ENCODE data around the gene GALNT18. TPM values are rescaled to one million over a fixed set of nuclear protein-coding genes. Genes with fewer than 3 reads are reported as not detected.
"Not testable (repeated sequence)": the region's sequence is repeated elsewhere in the genome, so short reads cannot be mapped to it uniquely, and the experiment has no call there.

GALNT18 gene
- total RNA-seq, 2 donors from 2014 or later: 2.4 to 2.5 TPM

DNA sequence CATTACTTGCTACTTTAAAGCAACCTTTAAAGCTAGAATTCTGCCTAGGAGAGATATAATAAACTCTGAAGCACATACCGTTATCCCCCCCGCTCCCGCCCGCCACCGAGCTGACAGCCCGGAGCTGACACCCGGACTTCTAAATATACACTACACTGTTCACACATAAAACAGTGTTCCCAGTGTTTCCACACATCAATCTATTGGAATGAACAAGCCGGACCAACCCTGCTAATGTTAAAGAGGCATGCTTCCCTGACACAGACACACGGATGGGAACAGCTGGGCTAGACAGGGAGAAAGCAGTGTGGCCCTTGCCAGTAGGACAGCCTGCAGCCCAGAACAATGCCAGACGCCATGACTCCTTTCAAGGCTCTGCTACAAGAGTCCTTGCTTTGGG, 160.3 kb downstream of the GALNT18 start:
- Mint-ChIP-seq H3K9me3 (no peaks in the 10 kb centered on the region), H3K36me3 (ENCODE audit: insufficient read depth in 2 of 2) (no peaks in the 10 kb centered on the region), H3K4me1 (ENCODE audit: low read depth) (no peaks in the 10 kb centered on the region), H3K27ac (no peak overlapping the region), H3K4me3 (no peak overlapping the region), H3K27me3 (ENCODE audit: low read depth) (no peaks in the 10 kb centered on the region)
- DNase-seq (no peak), ATAC-seq (replicated peaks in 1 of 2) (no peak)

DNA sequence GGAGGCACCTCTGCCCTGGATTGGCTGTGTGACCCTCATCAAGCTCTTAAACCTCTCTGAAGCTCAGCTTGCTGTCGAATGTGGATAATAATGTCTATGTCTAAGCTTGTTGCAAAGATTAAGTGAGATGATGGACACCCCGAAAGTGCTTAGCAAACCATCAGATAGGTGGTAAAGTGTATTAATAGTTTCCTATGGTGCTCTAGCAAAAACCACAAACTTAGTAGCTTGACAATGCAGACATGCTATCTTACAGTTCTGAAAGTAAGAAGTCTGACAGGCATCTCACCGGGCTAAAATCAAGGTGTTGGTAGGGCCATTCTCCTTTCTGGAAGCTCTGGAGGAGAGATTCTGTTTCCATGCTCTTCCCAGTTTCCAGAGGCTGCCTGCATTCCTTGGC, 162.2 kb downstream of the GALNT18 start:
- DNase-seq (no peak), ATAC-seq (replicated peaks in 1 of 2) (no peak)
- Mint-ChIP-seq H3K4me3 (no peak overlapping the region), H3K27ac (no peak overlapping the region), H3K36me3 (ENCODE audit: insufficient read depth in 2 of 2) (no peaks in the 10 kb centered on the region), H3K4me1 (ENCODE audit: low read depth) (no peaks in the 10 kb centered on the region), H3K27me3 (ENCODE audit: low read depth) (no peaks in the 10 kb centered on the region), H3K9me3 (no peaks in the 10 kb centered on the region)

- no peak for DNase-seq
- no peaks in the 10 kb centered on the region for H3K27me3 Mint-ChIP-seq (ENCODE audit: low read depth)
- H3K4me3 Mint-ChIP-seq: no peak overlapping the region
- H3K36me3 Mint-ChIP-seq (ENCODE audit: insufficient read depth in 2 of 2): no peaks in the 10 kb centered on the region
- H3K9me3 Mint-ChIP-seq: no peaks in the 10 kb centered on the region
- ATAC-seq (replicated peaks in 1 of 2): no peak
- H3K4me1 Mint-ChIP-seq (ENCODE audit: low read depth): no peaks in the 10 kb centered on the region
- H3K27ac Mint-ChIP-seq: no peak overlapping the region
Observed at GRCh38 chr11:11458485-11458884, 163.3 kb downstream of the GALNT18 start.

DNA sequence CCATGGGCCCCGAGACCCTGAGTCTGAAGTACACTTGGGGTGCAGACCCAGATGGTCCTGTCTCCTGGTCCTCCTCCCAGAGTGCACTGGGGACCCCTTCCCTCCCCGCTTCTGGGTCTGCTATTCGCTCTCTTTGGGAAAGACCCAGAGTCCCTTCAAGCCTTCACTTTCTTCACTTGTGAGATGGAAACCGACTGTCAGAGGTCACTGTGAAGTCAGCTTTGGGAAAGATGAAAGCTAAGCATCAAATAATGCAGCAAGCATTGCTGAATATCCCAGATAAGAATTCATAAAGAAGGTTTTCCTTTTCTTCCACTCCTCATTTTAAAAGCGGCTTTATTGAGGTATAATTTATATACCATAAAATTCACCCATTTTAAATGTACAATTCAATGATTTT, 163.8 kb downstream of the GALNT18 start:
- H3K36me3 Mint-ChIP-seq (ENCODE audit: insufficient read depth in 2 of 2): no peaks in the 10 kb centered on the region
- no peaks in the 10 kb centered on the region for H3K4me1 Mint-ChIP-seq (ENCODE audit: low read depth)
- DNase-seq: no peak
- ATAC-seq (replicated peaks in 1 of 2): no peak
- no peak overlapping the region for H3K4me3 Mint-ChIP-seq
- no peaks in the 10 kb centered on the region for H3K9me3 Mint-ChIP-seq
- no peaks in the 10 kb centered on the region for H3K27me3 Mint-ChIP-seq (ENCODE audit: low read depth)
- H3K27ac Mint-ChIP-seq: no peak overlapping the region

- H3K4me3 Mint-ChIP-seq: no peak overlapping the region
Observed at GRCh38 chr11:11456866-11457265, 164.9 kb downstream of the GALNT18 start.

GRCh38 chr11:11454671-11455223, 167.1 kb downstream of the GALNT18 start:
- Mint-ChIP-seq H3K9me3 (no peaks in the 10 kb centered on the region), H3K36me3 (ENCODE audit: insufficient read depth in 2 of 2) (no peaks in the 10 kb centered on the region), H3K4me3 (no peak overlapping the region), H3K27me3 (ENCODE audit: low read depth) (no peaks in the 10 kb centered on the region), H3K27ac (no peak overlapping the region), H3K4me1 (ENCODE audit: low read depth) (no peaks in the 10 kb centered on the region)
- DNase-seq (no peak), ATAC-seq (replicated peaks in 1 of 2) (no peak)

More at GRCh38 chr11:11456866-11457265, 164.9 kb downstream of the GALNT18 start:
- DNase-seq: no peak
- H3K9me3 Mint-ChIP-seq: no peaks in the 10 kb centered on the region
- H3K27me3 Mint-ChIP-seq (ENCODE audit: low read depth): no peaks in the 10 kb centered on the region
- H3K36me3 Mint-ChIP-seq (ENCODE audit: insufficient read depth in 2 of 2): no peaks in the 10 kb centered on the region
- ATAC-seq (replicated peaks in 1 of 2): no peak
- no peak overlapping the region for H3K27ac Mint-ChIP-seq
- no peaks in the 10 kb centered on the region for H3K4me1 Mint-ChIP-seq (ENCODE audit: low read depth)

GRCh38 chr11:11451501-11452005, 170.3 kb downstream of the GALNT18 start:
- Mint-ChIP-seq H3K27me3 (ENCODE audit: low read depth) (no peaks in the 10 kb centered on the region), H3K4me1 (ENCODE audit: low read depth) (no peaks in the 10 kb centered on the region), H3K9me3 (no peaks in the 10 kb centered on the region), H3K27ac (no peak overlapping the region), H3K4me3 (no peak overlapping the region), H3K36me3 (ENCODE audit: insufficient read depth in 2 of 2) (no peaks in the 10 kb centered on the region)
- ATAC-seq (replicated peaks in 1 of 2) (no peak), DNase-seq (no peak)

- no peak for ATAC-seq (replicated peaks in 1 of 2)
- Mint-ChIP-seq H3K4me3 (no peak overlapping the region), H3K27ac (no peak overlapping the region), H3K9me3 (no peaks in the 10 kb centered on the region), H3K27me3 (ENCODE audit: low read depth) (no peaks in the 10 kb centered on the region), H3K4me1 (ENCODE audit: low read depth) (no peaks in the 10 kb centered on the region), H3K36me3 (ENCODE audit: insufficient read depth in 2 of 2) (no peaks in the 10 kb centered on the region)
- no peak for DNase-seq
Observed at GRCh38 chr11:11450744-11451362, 171.0 kb downstream of the GALNT18 start.

DNA sequence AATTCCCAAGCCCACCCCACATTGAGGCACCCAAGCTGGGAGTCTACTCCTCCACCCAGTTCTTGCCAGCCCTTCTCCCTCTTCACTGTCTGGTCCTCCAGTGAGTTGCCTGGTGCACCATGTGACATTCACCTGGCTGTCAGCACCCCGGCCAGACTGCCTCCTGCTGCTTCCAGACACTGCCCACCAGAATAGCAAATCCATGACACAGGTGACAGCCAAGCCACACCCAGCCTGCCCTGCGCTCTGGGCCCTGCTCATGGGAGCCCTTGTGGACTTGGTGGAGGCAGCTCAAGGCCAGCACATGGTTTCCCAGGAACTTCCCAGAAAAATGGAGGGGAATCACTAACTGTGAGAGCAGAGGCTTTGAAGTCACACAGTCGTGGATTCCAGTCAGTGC, 172.5 kb downstream of the GALNT18 start:
- H3K36me3 Mint-ChIP-seq (ENCODE audit: insufficient read depth in 2 of 2): no peaks in the 10 kb centered on the region
- DNase-seq (no peak), ATAC-seq (replicated peaks in 1 of 2) (no peak)
- H3K4me1 Mint-ChIP-seq (ENCODE audit: low read depth): no peaks in the 10 kb centered on the region
- no peak overlapping the region for H3K4me3 Mint-ChIP-seq
- no peak overlapping the region for H3K27ac Mint-ChIP-seq
- H3K9me3 Mint-ChIP-seq: no peaks in the 10 kb centered on the region
- no peaks in the 10 kb centered on the region for H3K27me3 Mint-ChIP-seq (ENCODE audit: low read depth)

- Mint-ChIP-seq H3K36me3 (ENCODE audit: insufficient read depth in 2 of 2) (no peaks in the 10 kb centered on the region), H3K27me3 (ENCODE audit: low read depth) (no peaks in the 10 kb centered on the region), H3K4me3 (no peak overlapping the region), H3K27ac (no peak overlapping the region), H3K4me1 (ENCODE audit: low read depth) (no peaks in the 10 kb centered on the region), H3K9me3 (no peaks in the 10 kb centered on the region)
- DNase-seq: no peak
- no peak for ATAC-seq (replicated peaks in 1 of 2)
Observed at GRCh38 chr11:11448626-11449025, 173.2 kb downstream of the GALNT18 start.

- H3K4me3 Mint-ChIP-seq; H3K4me1 Mint-ChIP-seq (ENCODE audit: low read depth); H3K36me3 Mint-ChIP-seq (ENCODE audit: insufficient read depth in 2 of 2); H3K27me3 Mint-ChIP-seq (ENCODE audit: low read depth); ATAC-seq (replicated peaks in 1 of 2); H3K27ac Mint-ChIP-seq; H3K9me3 Mint-ChIP-seq; DNase-seq: not testable (repeated sequence)
Observed at GRCh38 chr11:11447601-11448000, 174.2 kb downstream of the GALNT18 start.

- DNase-seq (no peak), ATAC-seq (replicated peaks in 1 of 2) (no peak)
- Mint-ChIP-seq H3K36me3 (ENCODE audit: insufficient read depth in 2 of 2) (no peaks in the 10 kb centered on the region), H3K27me3 (ENCODE audit: low read depth) (no peaks in the 10 kb centered on the region), H3K9me3 (no peaks in the 10 kb centered on the region), H3K27ac (no peak overlapping the region), H3K4me3 (no peak overlapping the region), H3K4me1 (ENCODE audit: low read depth) (no peaks in the 10 kb centered on the region)
Observed at GRCh38 chr11:11446967-11447366, 174.8 kb downstream of the GALNT18 start.

DNA sequence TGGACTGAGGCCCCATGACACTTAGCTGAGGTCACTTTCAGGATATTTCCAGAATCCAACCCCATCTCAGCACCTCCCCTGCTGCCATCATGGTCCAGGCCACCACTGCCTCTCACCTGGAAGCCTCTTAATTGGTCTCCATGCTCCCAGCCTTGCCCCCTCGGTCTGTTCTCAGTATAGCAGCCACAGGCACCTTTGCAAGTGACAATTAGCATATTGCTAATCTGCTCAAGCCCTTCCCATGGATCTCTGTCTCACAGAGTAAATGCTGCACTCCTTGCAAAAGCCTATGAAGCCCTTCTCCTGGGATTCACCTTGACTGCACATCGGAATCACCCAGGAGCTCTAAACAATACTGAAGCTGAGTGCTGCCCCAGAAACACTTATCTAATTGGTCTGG, 175.2 kb downstream of the GALNT18 start:
- Mint-ChIP-seq H3K9me3 (no peaks in the 10 kb centered on the region), H3K27me3 (ENCODE audit: low read depth) (no peaks in the 10 kb centered on the region), H3K36me3 (ENCODE audit: insufficient read depth in 2 of 2) (no peaks in the 10 kb centered on the region), H3K4me3 (no peak overlapping the region), H3K4me1 (ENCODE audit: low read depth) (no peaks in the 10 kb centered on the region), H3K27ac (no peak overlapping the region)
- ATAC-seq (replicated peaks in 1 of 2) (no peak), DNase-seq (no peak)

Data from activated T-cell treated with anti-CD3 and anti-CD28 coated beads, Interleukin-2, amount 50 U/mL, for 72 hours (primary cell).